PC-3 (cell line): ENCODE data around the gene PRDM1. TPM values are rescaled to one million over a fixed set of nuclear protein-coding genes. Genes with fewer than 3 reads are reported as not detected.
A peak's percentile ranks its signal among the peaks of the same experiment; 100 is the strongest.

Source experiments
- ATAC-seq: fragments of 200-7000 bp; cut with Tn5 transposase; 2 replicates; pipeline ENCODE4 v1.9.1; 2020; ENCODE audit warnings: mild to moderate bottlenecking, moderate library complexity
- BruUV-seq: library from RNA; stranded (reverse); fragments of 400-500 nt; replicated peaks from 2 replicates; lab custom pipeline; 2021; lab: Mats Ljungman, UMichigan
- CTCF ChIA-PET: fragments of 300-600 bp; sonication (Branson Sonifier 250); formaldehyde crosslinking; loops from one replicate; lab custom pipeline; 2022; ENCODE audit warnings: antibody characterized with exemption; lab: Charles Lee
- POLR2A ChIA-PET: fragments of 300-600 bp; sonication (Branson Sonifier 250); formaldehyde crosslinking; loops from one replicate; lab custom pipeline; 2022; ENCODE audit warnings: antibody characterized with exemption; ENCODE audit not compliant: unreplicated experiment; lab: Charles Lee
- DNase-seq: peaks from one replicate; pipeline ENCODE4 v3.0.0-alpha.2; 2015
- H2AFZ ChIP-seq: fragments of 300-600 bp; sonication (generic); 2 replicates; pipeline ENCODE4 v1.6.0; 2016; ENCODE audit warnings: antibody characterized with exemption, low read length
- H3F3A ChIP-seq: fragments of 300-600 bp; sonication (generic); one replicate; pipeline ENCODE4 v1.6.0; 2017; ENCODE audit warnings: antibody characterized with exemption, low read length, control low read depth, mild to moderate bottlenecking; ENCODE audit not compliant: unreplicated experiment
- H3K27ac ChIP-seq: fragments of 300-600 bp; sonication (generic); 2 replicates; pipeline ENCODE4 v1.5.1; 2016; ENCODE audit warnings: mild to moderate bottlenecking, low read length
- H3K27me3 ChIP-seq: fragments of 300-600 bp; sonication (generic); 2 replicates; pipeline ENCODE4 v1.6.1; 2016; ENCODE audit warnings: low read length, mixed read lengths
- H3K36me3 ChIP-seq: fragments of 300-600 bp; sonication (generic); 2 replicates; pipeline ENCODE4 v1.6.1; 2016; ENCODE audit warnings: low read depth, mixed run types, low read length, mixed read lengths
- H3K4me1 ChIP-seq: fragments of 300-600 bp; sonication (generic); 2 replicates; pipeline ENCODE4 v1.5.1; 2016; ENCODE audit warnings: low read length; ENCODE audit not compliant: insufficient read depth
- H3K4me2 ChIP-seq: fragments of 300-600 bp; sonication (generic); 2 replicates; pipeline ENCODE4 v1.6.0; 2016; ENCODE audit warnings: low read length
- H3K4me3 ChIP-seq: fragments of 300-600 bp; sonication (generic); 2 replicates; pipeline ENCODE4 v1.5.1; 2016; ENCODE audit warnings: mild to moderate bottlenecking, low read length, mixed read lengths
- H3K79me2 ChIP-seq: fragments of 300-600 bp; sonication (generic); 2 replicates; pipeline ENCODE4 v1.6.1; 2017; ENCODE audit warnings: low read length, mixed read lengths
- H3K9ac ChIP-seq: fragments of 300-600 bp; sonication (generic); 2 replicates; pipeline ENCODE4 v1.6.0; 2016; ENCODE audit warnings: mild to moderate bottlenecking, low read length
- H3K9me2 ChIP-seq: fragments of 300-600 bp; sonication (generic); replicated peaks from 2 replicates; pipeline ENCODE4 v1.6.1; 2016; ENCODE audit warnings: mixed run types, low read length, mixed read lengths
- H3K9me3 ChIP-seq: fragments of 300-600 bp; sonication (generic); 2 replicates; pipeline ENCODE4 v1.6.1; 2016; ENCODE audit warnings: low read length, mixed read lengths
- H4K20me1 ChIP-seq: fragments of 300-600 bp; sonication (generic); 2 replicates; pipeline ENCODE4 v1.6.1; 2016; ENCODE audit warnings: low read length, mixed read lengths
- CTCF ChIP-seq: fragments of 300-600 bp; sonication (generic); conservative IDR thresholded peaks from 2 replicates; pipeline ENCODE4 v1.5.1; 2017; ENCODE audit warnings: antibody characterized with exemption, low read depth, mild to moderate bottlenecking, low read length
- EZH2 ChIP-seq: fragments of 300-600 bp; sonication (generic); IDR thresholded peaks from one replicate; pipeline ENCODE4 v1.6.1; 2017; ENCODE audit warnings: antibody characterized with exemption, mild to moderate bottlenecking, low read length; ENCODE audit not compliant: unreplicated experiment
- EZH2phosphoT487 ChIP-seq: fragments of 300-600 bp; sonication (generic); IDR thresholded peaks from 2 replicates; pipeline ENCODE4 v1.6.1; 2018; ENCODE audit warnings: mild to moderate bottlenecking, antibody characterized with exemption, low read length, borderline replicate concordance
- intact Hi-C: fragments of 100-400 bp; cut with micrococcal nuclease; formaldehyde crosslinking; loops from 2 replicates; pipeline ENCODE4 v1.9.0; 2023
- total RNA-seq: library from RNA; depleted of rRNA; stranded (reverse); fragments of >200 nt; gene quantifications from 2 replicates; pipeline ENCODE4 v1.2.3, GENCODE V29; 2014

PRDM1 gene
- total RNA-seq, 1 experiment from 2014 or later, result 2.0 TPM

GRCh38 chr6:106055489-106055888 is 30.6 kb upstream of the PRDM1 start:
- Histone ChIP-seq H3K27ac (no peak overlapping the region), H3K4me3 (no peak overlapping the region), H2AFZ (no peak overlapping the region), H3K9me3 (no peaks in the 10 kb centered on the region), H3K4me1 (no peaks in the 10 kb centered on the region), H3K27me3 (no peaks in the 10 kb centered on the region), H3K36me3 (no peaks in the 10 kb centered on the region), H3K4me2 (no peak overlapping the region), H3K79me2 (no peaks in the 10 kb centered on the region), H3F3A (no peaks in the 10 kb centered on the region), H4K20me1 (no peaks in the 10 kb centered on the region), H3K9me2 (no peaks in the 10 kb centered on the region), H3K9ac (no peak overlapping the region)
- CTCF ChIA-PET, result no interaction called here
- intact Hi-C loops, result no loop called here
- ATAC-seq (no peak), DNase-seq (no peak)
- no peak for TF ChIP-seq CTCF
- TF ChIP-seq EZH2, result no peak
- POLR2A ChIA-PET, result no interaction called here
- BruUV-seq, result no TSS peak

- Histone ChIP-seq H3F3A (no peaks in the 10 kb centered on the region), H3K27ac (no peak overlapping the region), H3K4me3 (no peak overlapping the region), H3K27me3 (no peaks in the 10 kb centered on the region), H2AFZ (no peak overlapping the region), H3K9me2 (no peaks in the 10 kb centered on the region), H3K9me3 (no peaks in the 10 kb centered on the region), H3K4me2 (no peak overlapping the region), H3K79me2 (no peaks in the 10 kb centered on the region), H3K9ac (no peak overlapping the region), H4K20me1 (no peaks in the 10 kb centered on the region), H3K36me3 (no peaks in the 10 kb centered on the region), H3K4me1 (no peaks in the 10 kb centered on the region)
- intact Hi-C loops, result no loop called here
- CTCF ChIA-PET, result no interaction called here
- ATAC-seq (no peak), DNase-seq (no peak)
- BruUV-seq, result no TSS peak
- POLR2A ChIA-PET, result no interaction called here
- TF ChIP-seq CTCF (no peak), EZH2phosphoT487 (no peak), EZH2 (no peak)
Measured at GRCh38 chr6:106056060-106056745, 29.9 kb upstream of the PRDM1 start.

GRCh38 chr6:106056746-106057390 is 29.3 kb upstream of the PRDM1 start:
- Histone ChIP-seq H3K27ac (no peak overlapping the region), H3F3A (no peaks in the 10 kb centered on the region), H2AFZ (no peak overlapping the region), H3K4me2 (no peak overlapping the region), H3K36me3 (no peaks in the 10 kb centered on the region), H4K20me1 (no peaks in the 10 kb centered on the region), H3K4me3 (no peak overlapping the region), H3K79me2 (no peaks in the 10 kb centered on the region), H3K9ac (no peak overlapping the region), H3K9me3 (no peaks in the 10 kb centered on the region), H3K9me2 (no peaks in the 10 kb centered on the region), H3K27me3 (no peaks in the 10 kb centered on the region), H3K4me1 (no peaks in the 10 kb centered on the region)
- ChIA-PET CTCF (no interaction called here), POLR2A (no interaction called here)
- DNase-seq (peak; percentile 16), ATAC-seq (peak; percentile 29; the same call in 1 of the 2 replicates)
- intact Hi-C loops, result no loop called here
- no TSS peak for BruUV-seq
- TF ChIP-seq CTCF, result no peak
- no peak for TF ChIP-seq EZH2phosphoT487
- no peak for TF ChIP-seq EZH2
